H1 (cell line): Measurements from ENCODE around the gene PGLYRP1. TPM values are rescaled to one million over a fixed set of nuclear protein-coding genes. Genes with fewer than 3 reads are reported as not detected.

Experiments
- CTCF ChIA-PET: fragments of 300-600 bp; sonication (Branson Sonifier 250); formaldehyde crosslinking; loops from one replicate; lab custom pipeline; 2021; ENCODE audit not compliant: partially characterized antibody; lab: Charles Lee
- POLR2A ChIA-PET: fragments of 300-600 bp; sonication (Branson Sonifier 250); formaldehyde crosslinking; loops from one replicate; lab custom pipeline; 2021; ENCODE audit warnings: inconsistent platforms; ENCODE audit not compliant: partially characterized antibody; lab: Charles Lee
- DNase-seq, 2 experiments: peaks; one replicate each; pipeline versions ENCODE4 v3.0.0 to v3.0.0-alpha.2; 2010 to 2022; ENCODE audit warnings: low spot score in 2 of 2, low read depth in 1 of 2, mixed read lengths in 1 of 2
- FAIRE-seq: peaks from 2 replicates; lab custom pipeline; 2011; peaks lifted over from hg19 to GRCh38; lab: Jason Lieb, UNC
- H2AFZ ChIP-seq: 2 replicates; pipeline ENCODE4 v1.8.1; 2012; ENCODE audit warnings: low read length, inconsistent platforms
- H2AK5ac ChIP-seq: 2 replicates; pipeline ENCODE4 v1.6.1; 2013; ENCODE audit warnings: low read depth, low read length
- H2BK120ac ChIP-seq: replicated peaks from 2 replicates; pipeline ENCODE3; 2013; ENCODE audit warnings: low read depth, low read length, inconsistent platforms
- H2BK12ac ChIP-seq: 2 replicates; pipeline ENCODE4 v1.6.1; 2013; ENCODE audit warnings: low read depth, low read length
- H2BK15ac ChIP-seq: 2 replicates; pipeline ENCODE4 v1.6.1; 2013; ENCODE audit warnings: low read length
- H2BK20ac ChIP-seq: 2 replicates; pipeline ENCODE4 v1.6.1; 2013; ENCODE audit warnings: low read length
- H2BK5ac ChIP-seq: 2 replicates; pipeline ENCODE4 v1.6.1; 2013; ENCODE audit warnings: low read depth, low read length
- H3K14ac ChIP-seq: 2 replicates; pipeline ENCODE4 v1.6.1; 2013; ENCODE audit warnings: inconsistent platforms; ENCODE audit not compliant: insufficient read length
- H3K18ac ChIP-seq: 2 replicates; pipeline ENCODE4 v1.6.1; 2013; ENCODE audit warnings: low read length; ENCODE audit errors: extremely low read depth
- H3K23ac ChIP-seq: 2 replicates; pipeline ENCODE4 v1.6.1; 2013; ENCODE audit warnings: inconsistent platforms; ENCODE audit not compliant: insufficient read length
- H3K23me2 ChIP-seq: 2 replicates; pipeline ENCODE4 v1.6.1; 2013; ENCODE audit warnings: low read depth, low read length
- H3K27ac ChIP-seq: 2 replicates; pipeline ENCODE4 v1.6.1; 2011; ENCODE audit warnings: low read depth, low read length, inconsistent platforms
- H3K27me3 ChIP-seq, 4 experiments: replicated peaks in 1 of 4; 1 replicate in 1 of 4; 2 replicates in 3 of 4; pipeline versions ENCODE4 v1.6.1 to v1.8.1; 2011 to 2013; ENCODE audit warnings: low read length in 3 of 4, mild to moderate bottlenecking in 3 of 4, inconsistent platforms in 2 of 4, mixed read lengths in 2 of 4, moderate library complexity in 1 of 4; ENCODE audit not compliant: control insufficient read depth in 3 of 4, insufficient read depth in 3 of 4; ENCODE audit errors: extremely low read depth in 1 of 4
- H3K36me3 ChIP-seq, 4 experiments: 2 replicates each; pipeline versions ENCODE4 v1.6.1 to v1.8.1; 2011 to 2013; ENCODE audit warnings: mild to moderate bottlenecking in 4 of 4, low read length in 3 of 4, moderate library complexity in 2 of 4, control low read depth in 1 of 4, inconsistent platforms in 1 of 4; ENCODE audit not compliant: insufficient read depth in 4 of 4, control insufficient read depth in 2 of 4
- H3K4ac ChIP-seq: replicated peaks from 2 replicates; pipeline ENCODE3; 2013; ENCODE audit warnings: low read length, low read depth, mixed read lengths, inconsistent platforms; ENCODE audit not compliant: insufficient read length
- H3K4me1 ChIP-seq, 4 experiments: replicated peaks in 1 of 4; 1 replicate in 1 of 4; 2 replicates in 3 of 4; pipeline versions ENCODE4 v1.6.1 to v1.8.1; 2011 to 2013; ENCODE audit warnings: low read length in 3 of 4, inconsistent platforms in 2 of 4, mixed read lengths in 1 of 4; ENCODE audit not compliant: insufficient read depth in 4 of 4, control insufficient read depth in 3 of 4
- H3K4me2 ChIP-seq, 2 experiments: 2 replicates each; pipeline versions ENCODE4 v1.6.1 to v1.8.1; 2011 to 2013; ENCODE audit warnings: low read depth in 2 of 2, low read length in 2 of 2, control low read depth in 1 of 2, inconsistent platforms in 1 of 2, mild to moderate bottlenecking in 1 of 2; ENCODE audit not compliant: insufficient read depth in 1 of 2
- H3K4me3 ChIP-seq, 4 experiments: fragments of 200-600, 300-600 bp in 1 of 4; sonication (generic), shearing (Covaris generic), sonication (Bioruptor Twin) in 1 of 4; 2 replicates each; pipeline versions ENCODE4 v1.5.1 to v1.8.1; 2011 to 2016; ENCODE audit warnings: low read length in 4 of 4, low read depth in 3 of 4, control low read depth in 2 of 4, inconsistent platforms in 2 of 4, mild to moderate bottlenecking in 2 of 4, mixed read lengths in 1 of 4, moderate library complexity in 1 of 4; ENCODE audit not compliant: insufficient read depth in 2 of 4; ENCODE audit errors: extremely low read depth in 1 of 4
- H3K56ac ChIP-seq: replicated peaks from 2 replicates; pipeline ENCODE3; 2013; ENCODE audit warnings: low read depth, mild to moderate bottlenecking, mixed read lengths, low read length, inconsistent platforms; ENCODE audit not compliant: insufficient read length
- H3K79me1 ChIP-seq: 2 replicates; pipeline ENCODE4 v1.6.1; 2013; ENCODE audit warnings: low read depth, low read length, control low read depth
- H3K79me2 ChIP-seq, 2 experiments: 2 replicates each; pipeline versions ENCODE4 v1.6.1 to v1.8.1; 2012 to 2013; ENCODE audit warnings: low read length in 2 of 2, mild to moderate bottlenecking in 2 of 2, inconsistent platforms in 1 of 2; ENCODE audit not compliant: insufficient read depth in 2 of 2, control insufficient read depth in 1 of 2
- H3K9ac ChIP-seq, 4 experiments: replicated peaks in 1 of 4; 1 replicate in 1 of 4; 2 replicates in 3 of 4; pipeline versions ENCODE4 v1.6.1 to v1.8.1; 2011 to 2013; ENCODE audit warnings: low read depth in 3 of 4, low read length in 3 of 4, control low read depth in 2 of 4, mild to moderate bottlenecking in 2 of 4, moderate library complexity in 2 of 4, inconsistent platforms in 1 of 4; ENCODE audit errors: extremely low read depth in 1 of 4
- H3K9me3 ChIP-seq, 2 experiments: 2 replicates each; pipeline versions ENCODE4 v1.6.1 to v1.8.1; 2012 to 2013; ENCODE audit warnings: mild to moderate bottlenecking in 2 of 2, moderate library complexity in 2 of 2, control low read depth in 1 of 2, inconsistent platforms in 1 of 2, low read depth in 1 of 2, low read length in 1 of 2, mixed read lengths in 1 of 2; ENCODE audit not compliant: insufficient read depth in 2 of 2
- H4K20me1 ChIP-seq, 2 experiments: replicated peaks in 1 of 2; 2 replicates each; pipeline versions ENCODE3 to v1.8.1; 2011 to 2013; ENCODE audit warnings: inconsistent platforms in 2 of 2, low read length in 2 of 2, mild to moderate bottlenecking in 1 of 2; ENCODE audit not compliant: insufficient read depth in 2 of 2, control insufficient read depth in 1 of 2
- H4K5ac ChIP-seq: 2 replicates; pipeline ENCODE4 v1.6.1; 2013; ENCODE audit warnings: low read length, low read depth, mixed read lengths, inconsistent platforms; ENCODE audit not compliant: insufficient read length
- H4K8ac ChIP-seq: 2 replicates; pipeline ENCODE4 v1.8.0; 2013; ENCODE audit warnings: mild to moderate bottlenecking, moderate library complexity, low read length, inconsistent platforms; ENCODE audit not compliant: insufficient read depth; ENCODE audit errors: extremely low read depth
- H4K91ac ChIP-seq: replicated peaks from 2 replicates; pipeline ENCODE3; 2013; ENCODE audit warnings: low read length, mixed read lengths, inconsistent platforms; ENCODE audit not compliant: insufficient read length
- ASH2L ChIP-seq: fragments of 200-600, 300-600 bp; sonication (generic); IDR thresholded peaks from one replicate; pipeline ENCODE4 v1.7.1; 2017; ENCODE audit warnings: low read length
- CREB1 ChIP-seq: IDR thresholded peaks from 2 replicates; pipeline ENCODE4 v1.6.1; 2012; ENCODE audit warnings: inconsistent platforms
- EP300 ChIP-seq, 2 experiments: IDR thresholded peaks; 1 replicate in 1 of 2; 2 replicates in 1 of 2; pipeline ENCODE4 v1.6.1; 2011 to 2012; ENCODE audit warnings: low read depth in 2 of 2, low read length in 2 of 2, mild to moderate bottlenecking in 2 of 2, borderline replicate concordance in 1 of 2, inconsistent platforms in 1 of 2, moderate library complexity in 1 of 2
- EZH2 ChIP-seq: fragments of 200-600 bp; sonication (generic); IDR thresholded peaks from 2 replicates; pipeline ENCODE4 v1.7.1; 2012; ENCODE audit warnings: low read depth, mild to moderate bottlenecking, moderate library complexity, low read length, inconsistent platforms; ENCODE audit not compliant: severe bottlenecking
- KDM4A ChIP-seq: IDR thresholded peaks from one replicate; pipeline ENCODE4 v1.7.1; 2012; ENCODE audit warnings: low read depth, mild to moderate bottlenecking, moderate library complexity, low read length, inconsistent platforms; ENCODE audit not compliant: severe bottlenecking
- POLR2A ChIP-seq, 2 experiments: IDR thresholded peaks; 1 replicate in 1 of 2; 2 replicates in 1 of 2; pipeline ENCODE4 v1.6.1; 2011; ENCODE audit warnings: low read depth in 2 of 2, low read length in 2 of 2, mild to moderate bottlenecking in 2 of 2; ENCODE audit errors: control extremely low read depth in 1 of 2
- POLR2AphosphoS5 ChIP-seq: IDR thresholded peaks from 2 replicates; pipeline ENCODE4 v1.6.1; 2011; ENCODE audit warnings: low read depth, low read length
- RAD21 ChIP-seq, 2 experiments: IDR thresholded peaks in 1 of 2; conservative IDR thresholded peaks in 1 of 2; 2 replicates each; pipeline ENCODE4 v1.6.1; 2011; ENCODE audit warnings: low read depth in 2 of 2, low read length in 2 of 2, improper control_type of control experiment in 1 of 2, inconsistent platforms in 1 of 2, mild to moderate bottlenecking in 1 of 2, moderate library complexity in 1 of 2
- SP4 ChIP-seq: IDR thresholded peaks from 2 replicates; pipeline ENCODE4 v1.6.1; 2012; ENCODE audit warnings: low read length, inconsistent platforms
- SRF ChIP-seq: IDR thresholded peaks from 2 replicates; pipeline ENCODE4 v1.6.1; 2011; ENCODE audit warnings: mild to moderate bottlenecking, low read depth, low read length, moderate library complexity
- ZNF274 ChIP-seq: IDR thresholded peaks from 2 replicates; pipeline ENCODE4 v1.7.0; 2012; ENCODE audit warnings: low read length, borderline replicate concordance; ENCODE audit errors: extremely low read depth
- WGBS, 2 experiments: shearing (Covaris generic) in 1 of 2; methylation state at CpG; one replicate each; pipeline versions ENCODE4 v1.1.6 to v1.1.7; 2013 to 2015; ENCODE audit warnings: low lambda C conversion rate in 2 of 2, mixed read lengths in 2 of 2, inconsistent platforms in 1 of 2, low coverage in 1 of 2, missing lambda C conversion rate in 1 of 2; ENCODE audit not compliant: insufficient replicate concordance in 2 of 2, insufficient coverage in 1 of 2, insufficient read length in 1 of 2; ENCODE audit errors: extremely low coverage in 1 of 2, missing lambda C conversion rate in 1 of 2; 5-methylcytosine and 5-hydroxymethylcytosine counted together
- polyA plus RNA-seq, 7 experiments: library from polyadenylated mRNA; depleted of rRNA in 3 of 7; stranded (reverse) in 5 of 7; unstranded in 2 of 7; fragments of >200 nt in 5 of 7; fragments of 200-250 nt in 2 of 7; gene quantifications; 1 replicate in 5 of 7; 2 replicates in 1 of 7; 4 replicates in 1 of 7; pipeline versions ENCODE4 v1.2.1 to v1.2.3, GENCODE V29; 2011 to 2013; ENCODE audit warnings: missing spikeins in 2 of 7, mixed read lengths in 2 of 7
- total RNA-seq: library from RNA; stranded (reverse); fragmentation: NEBNext Ultra II Directional; extraction: Animal tissue kit (Norgen Biotek cat#: 25700); gene quantifications from 2 replicates; pipeline ENCODE4 v1.2.1, GENCODE V29; 2021

Gene PGLYRP1
- total and polyA plus RNA-seq, 2 of the 8 experiments (the other 6 are each of a cell fraction or from before 2014, with no cell fraction given) = not detected

DNA sequence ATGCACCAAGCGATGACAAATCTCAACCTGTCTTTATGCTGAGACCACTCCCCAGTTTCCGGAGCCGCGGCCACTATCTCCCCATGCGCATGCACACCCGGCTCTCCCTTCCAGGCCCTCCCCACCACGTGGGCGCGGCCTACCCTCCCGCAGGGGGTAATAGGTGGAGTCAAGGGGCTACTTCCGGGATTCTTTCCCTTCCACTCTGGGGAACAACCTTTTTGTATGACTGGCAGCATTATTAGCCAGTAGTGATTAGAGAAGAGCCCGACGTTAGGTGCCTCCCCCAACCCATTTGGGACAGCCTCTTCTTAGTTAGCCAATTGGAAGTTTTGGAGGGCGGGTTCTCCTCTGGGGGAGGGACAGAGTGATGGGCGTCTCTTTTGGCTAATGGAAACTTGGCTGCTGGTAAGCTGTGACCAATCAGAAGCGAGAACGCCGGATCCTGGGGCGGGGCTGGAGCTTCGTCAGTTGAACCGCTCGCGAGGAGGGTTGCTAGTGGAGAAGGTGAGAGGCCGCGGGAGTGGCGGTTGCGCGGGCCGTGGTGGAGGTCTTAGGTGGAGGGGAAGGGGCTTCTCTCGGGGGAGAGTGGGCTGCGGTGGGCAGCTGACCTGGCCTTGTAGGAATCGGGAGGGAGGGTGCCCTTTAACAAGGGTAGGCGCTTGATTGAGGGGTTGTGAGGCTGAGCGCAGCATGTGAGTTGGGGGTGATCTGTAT lies 27.7 kb downstream of the PGLYRP1 start, which contains the start of gene CCDC61:
TSS of gene CCDC61 (plus strand) at position 470 of the 717 bp plus-strand sequence. CDS start 7,552 bp downstream, outside the sequence.
- ChIA-PET CTCF (interaction anchor here (0.6 to 1.7 kb wide), 7 partner anchors 12 to 301 kb away, joined by 3 to 5 read pairs (median 4); no protein-coding TSS in a partner anchor), POLR2A (interaction anchor here (0.7 to 1.8 kb wide), 8 partner anchors 9 to 306 kb away, joined by 3 to 9 read pairs (median 4); partner anchors contain the start of gene NOVA2)
- no peak within 1 kb of the TSS for H2BK20ac ChIP-seq
- no peak within 1 kb of the TSS for H2BK12ac ChIP-seq
- peaks cover 7% of the 10 kb centered on the region for H3K23me2 ChIP-seq
- H3K79me2 ChIP-seq = peaks cover 0 to 9% of the 10 kb centered on the region in 2 experiments; a peak in 2 of 4 replicates
- no peak within 1 kb of the TSS for H3K4ac ChIP-seq
- peak within 1 kb of the TSS; percentile 79; the same call in 1 of the 2 replicates for H2AFZ ChIP-seq
- no peaks in the 10 kb centered on the region for H4K20me1 ChIP-seq
- no peaks in the 10 kb centered on the region for H3K9me3 ChIP-seq
- WGBS, 2 experiments = 1% methylated on average over 34 of the region's 34 CpGs; no CpG with 5 or more reads in 1 of the 2 experiments
- H4K5ac ChIP-seq = no peak within 1 kb of the TSS
- H3K14ac ChIP-seq = no peak within 1 kb of the TSS
- H3K18ac ChIP-seq = no peak within 1 kb of the TSS
- H3K4me1 ChIP-seq = peaks cover 3 to 7% (median 4%) of the 10 kb centered on the region in 4 experiments; a peak in 6 of 7 replicates
- 0 out of 8 replicates have a peak, but pooled peaks cover 0 to 6% (median 0%) of the 10 kb centered on the region in 4 experiments for H3K36me3 ChIP-seq
- no peak within 1 kb of the TSS for H2BK15ac ChIP-seq
- no peak within 1 kb of the TSS for H4K91ac ChIP-seq
- H3K56ac ChIP-seq = no peak within 1 kb of the TSS
- H3K23ac ChIP-seq = no peak within 1 kb of the TSS
- DNase-seq (peak; percentile 96 to 97), FAIRE-seq (peak; percentile 97)
- H3K79me1 ChIP-seq = peaks cover 7% of the 10 kb centered on the region; the same call in 1 of the 2 replicates
- no peaks in the 10 kb centered on the region for H3K27me3 ChIP-seq
- H3K9ac ChIP-seq = peak within 1 kb of the TSS; percentile 56 to 82 (median 73)
- no peak within 1 kb of the TSS for H2AK5ac ChIP-seq
- H3K27ac ChIP-seq = peak within 1 kb of the TSS; percentile 57; the same call in 1 of the 2 replicates
- H2BK120ac ChIP-seq = no peak within 1 kb of the TSS
- H2BK5ac ChIP-seq = no peak within 1 kb of the TSS
- H4K8ac ChIP-seq = no peak within 1 kb of the TSS
- peak within 1 kb of the TSS; percentile 95 to 97 for H3K4me2 ChIP-seq
- H3K4me3 ChIP-seq = peak within 1 kb of the TSS; percentile 83 to 100 (median 89)
- TF ChIP-seq POLR2A (IDR thresholded peaks at IDR 0.05; ENCODE audit: control extremely low read depth in 1 of 2, low read depth in 2 of 2, low read length in 2 of 2) = peak; percentile 41 to 50; a peak in 2 of 3 replicates
- TF ChIP-seq SRF = no peak
- TF ChIP-seq SP4 = peak; percentile 97
- TF ChIP-seq RAD21 (IDR thresholded peaks at IDR 0.05 in 1 of 2, conservative IDR thresholded peaks at IDR 0.05 in 1 of 2; ENCODE audit: low read depth in 2 of 2, low read length in 2 of 2) = no peak
- no peak; the same call in none of the 2 replicates for TF ChIP-seq CREB1
- TF ChIP-seq ZNF274 = no peak
- TF ChIP-seq ASH2L = peak; percentile 39
- peak; percentile 11; the same call in 1 of the 2 replicates for TF ChIP-seq POLR2AphosphoS5
- peak; percentile 71 for TF ChIP-seq KDM4A
- no peak for TF ChIP-seq EP300 (IDR thresholded peaks at IDR 0.05; ENCODE audit: borderline replicate concordance in 1 of 2, low read depth in 2 of 2, low read length in 2 of 2)
- TF ChIP-seq EZH2 = no peak
